HEK293T (cell line): ENCODE data around the gene CYP27C1.
"Not testable (repeated sequence)": the region's sequence is repeated elsewhere in the genome, so short reads cannot be mapped to it uniquely, and the experiment has no call there.

Experiments used
- CTCF ChIA-PET: fragments of 350-600 bp; formaldehyde crosslinking; extraction: SDS; loops from one replicate; lab custom pipeline; 2021; ENCODE audit warnings: antibody characterized with exemption, inconsistent platforms; lab: Yijun Ruan, JAX
- POLR2A ChIA-PET: fragments of 350-600 bp; formaldehyde crosslinking; extraction: SDS; loops from one replicate; lab custom pipeline; 2020; ENCODE audit warnings: antibody characterized with exemption, inconsistent platforms; lab: Yijun Ruan, JAX
- DNase-seq: peaks from one replicate; pipeline ENCODE4 v3.0.0; 2012; ENCODE audit warnings: mixed read lengths; ENCODE audit errors: extremely low spot score
- ARNT ChIP-seq: fragments of 450-650 bp; IDR thresholded peaks from 2 replicates; pipeline ENCODE4 v1.6.1; 2017; ENCODE audit warnings: mild to moderate bottlenecking
- BHLHE40 ChIP-seq: fragments of 450-650 bp; IDR thresholded peaks from 2 replicates; pipeline ENCODE4 v1.6.1; 2016; ENCODE audit warnings: mild to moderate bottlenecking, moderate library complexity, borderline replicate concordance
- CTBP1 ChIP-seq: fragments of 450-650 bp; IDR thresholded peaks from 2 replicates; pipeline ENCODE4 v1.6.1; 2016; ENCODE audit warnings: borderline replicate concordance
- ELF4 ChIP-seq: fragments of 450-650 bp; IDR thresholded peaks from 2 replicates; pipeline ENCODE4 v1.6.1; 2017; ENCODE audit warnings: antibody characterized with exemption
- FOXA1 ChIP-seq: fragments of 450-650 bp; IDR thresholded peaks from 2 replicates; pipeline ENCODE4 v1.6.1; 2016; ENCODE audit warnings: mild to moderate bottlenecking
- FOXK2 ChIP-seq: fragments of 450-650 bp; IDR thresholded peaks from 2 replicates; pipeline ENCODE4 v1.6.1; 2016; ENCODE audit warnings: mild to moderate bottlenecking
- FOXM1 ChIP-seq: fragments of 450-650 bp; IDR thresholded peaks from 2 replicates; pipeline ENCODE4 v1.6.1; 2017; ENCODE audit warnings: mild to moderate bottlenecking, borderline replicate concordance
- HDGF ChIP-seq: fragments of 450-650 bp; IDR thresholded peaks from 2 replicates; pipeline ENCODE4 v1.6.1; 2017; ENCODE audit warnings: antibody characterized with exemption, borderline replicate concordance
- L3MBTL2 ChIP-seq: fragments of 450-650 bp; conservative IDR thresholded peaks from 2 replicates; pipeline ENCODE4 v1.6.1; 2016; ENCODE audit warnings: mild to moderate bottlenecking
- LEF1 ChIP-seq: fragments of 450-650 bp; IDR thresholded peaks from 2 replicates; pipeline ENCODE4 v1.6.1; 2017; ENCODE audit warnings: mild to moderate bottlenecking, borderline replicate concordance
- NFRKB ChIP-seq: fragments of 450-650 bp; IDR thresholded peaks from 2 replicates; pipeline ENCODE4 v1.6.1; 2016; ENCODE audit warnings: mild to moderate bottlenecking, moderate library complexity
- PKNOX1 ChIP-seq: fragments of 450-650 bp; IDR thresholded peaks from 2 replicates; pipeline ENCODE4 v1.6.1; 2016
- SP1 ChIP-seq: fragments of 450-650 bp; IDR thresholded peaks from 2 replicates; pipeline ENCODE4 v1.6.1; 2017
- SUZ12 ChIP-seq: fragments of 450-650 bp; IDR thresholded peaks from 2 replicates; pipeline ENCODE4 v1.6.1; 2016; ENCODE audit warnings: mild to moderate bottlenecking
- TARDBP ChIP-seq: fragments of 450-650 bp; IDR thresholded peaks from 2 replicates; pipeline ENCODE4 v1.6.1; 2016
- ZNF384 ChIP-seq: fragments of 450-650 bp; IDR thresholded peaks from 2 replicates; pipeline ENCODE4 v1.6.1; 2016

Gene CYP27C1

GRCh38 chr2:127217470-127218325, 2.4 kb downstream of the CYP27C1 start:
- POLR2A ChIA-PET, result interaction anchor here (0.5 to 1.0 kb wide), 3 partner anchors 76 to 309 kb away, joined by 3 to 6 read pairs (median 3); partner anchors contain the start of genes ERCC3 and IWS1
- TF ChIP-seq FOXK2 (no peak), LEF1 (no peak), HDGF (no peak)
- no peak for DNase-seq
- CTCF ChIA-PET, result interaction anchor here (1.2 kb wide), 1 partner anchor 10 kb away, joined by 3 read pairs; no protein-coding TSS in a partner anchor

- POLR2A ChIA-PET, result interaction anchor here (1.0 kb wide), 1 partner anchor 77 kb away, joined by 6 read pairs; the partner anchor contains the start of gene ERCC3
- CTCF ChIA-PET, result interaction anchor here (1.2 kb wide), 1 partner anchor 9 kb away, joined by 3 read pairs; no protein-coding TSS in a partner anchor
- no peak for DNase-seq
- TF ChIP-seq L3MBTL2 (no peak), NFRKB (no peak), SUZ12 (no peak), FOXK2 (no peak), SP1 (no peak), TARDBP (no peak)
These were observed 3.5 kb downstream of the CYP27C1 start for GRCh38 chr2:127216593-127216992.

GRCh38 chr2:127216095-127216494, 4.0 kb downstream of the CYP27C1 start:
- POLR2A ChIA-PET, result interaction anchor here (1.0 kb wide), 1 partner anchor 78 kb away, joined by 6 read pairs; the partner anchor contains the start of gene ERCC3
- CTCF ChIA-PET, result no interaction called here
- no peak for DNase-seq
- TF ChIP-seq LEF1, result no peak

- DNase-seq, CTCF ChIA-PET, POLR2A ChIA-PET: not testable (repeated sequence)
These were observed 5.9 kb downstream of the CYP27C1 start for GRCh38 chr2:127214201-127214600.

- ChIA-PET CTCF (interaction anchor here (0.8 to 0.9 kb wide), 2 partner anchors 9 to 11 kb away, joined by 3 read pairs; no protein-coding TSS in a partner anchor), POLR2A (interaction anchor here (2.1 kb wide), 1 partner anchor 86 kb away, joined by 9 read pairs; the partner anchor contains the start of gene ERCC3)
- DNase-seq, result no peak
- no peak for TF ChIP-seq CTBP1
- no peak for TF ChIP-seq BHLHE40
- TF ChIP-seq NFRKB, result no peak
- no peak for TF ChIP-seq ELF4
- no peak for TF ChIP-seq FOXK2
- no peak for TF ChIP-seq PKNOX1
- TF ChIP-seq ZNF384, result no peak
- TF ChIP-seq ARNT, result no peak
- no peak for TF ChIP-seq FOXM1
- TF ChIP-seq L3MBTL2, result no peak
- TF ChIP-seq TARDBP, result no peak
These were observed 11.8 kb downstream of the CYP27C1 start for GRCh38 chr2:127208313-127208712.

GRCh38 chr2:127205218-127206125, 14.6 kb downstream of the CYP27C1 start:
- no peak for DNase-seq
- TF ChIP-seq ELF4, result no peak
- POLR2A ChIA-PET, result interaction anchor here (1.1 kb wide), 1 partner anchor 88 kb away, joined by 3 read pairs; the partner anchor contains the start of gene ERCC3
- CTCF ChIA-PET, result no interaction called here

GRCh38 chr2:127201452-127201851, 18.6 kb downstream of the CYP27C1 start:
- ChIA-PET CTCF (interaction anchor here (0.6 kb wide), 2 partner anchors 73 to 250 kb away, joined by 3 to 7 read pairs; no protein-coding TSS in a partner anchor), POLR2A (no interaction called here)
- TF ChIP-seq ARNT (no peak), FOXA1 (no peak), FOXM1 (no peak), NFRKB (no peak), LEF1 (no peak), PKNOX1 (no peak), HDGF (no peak), L3MBTL2 (no peak), TARDBP (no peak), ELF4 (no peak), SUZ12 (no peak)
- DNase-seq, result no peak
